GM19463 (cell line): ENCODE data around the gene CTF1.

ENCODE experiments used
- ATAC-seq: cut with Tn5 transposase; IDR thresholded peaks from one replicate; pipeline ENCODE4 v1.9.1; 2021; ENCODE audit warnings: mild to moderate bottlenecking, moderate library complexity; ENCODE audit not compliant: unreplicated experiment

Gene CTF1

GRCh38 chr16:30904114-30904780 lies 7.8 kb downstream of the CTF1 start:
- ATAC-seq = no peak

- ATAC-seq = no peak
These were observed 10.7 kb downstream of the CTF1 start for GRCh38 chr16:30907064-30907463.

- ATAC-seq = no peak
These were observed 14.1 kb downstream of the CTF1 start for GRCh38 chr16:30910427-30911029.

- ATAC-seq = no peak
These were observed 16.5 kb downstream of the CTF1 start for GRCh38 chr16:30912794-30913412.

GRCh38 chr16:30914830-30915229 lies 18.4 kb downstream of the CTF1 start:
- ATAC-seq = no peak

GRCh38 chr16:30918614-30919013 lies 22.2 kb downstream of the CTF1 start:
- no peak for ATAC-seq

GRCh38 chr16:30920891-30921290 lies 24.5 kb downstream of the CTF1 start:
- ATAC-seq = no peak

GRCh38 chr16:30921459-30921747 lies 25.0 kb downstream of the CTF1 start:
- ATAC-seq = no peak

- ATAC-seq = no peak
These were observed 25.5 kb downstream of the CTF1 start for GRCh38 chr16:30921748-30922419.

GRCh38 chr16:30922420-30922959 lies 26.1 kb downstream of the CTF1 start:
- ATAC-seq = peak; percentile 68

GRCh38 chr16:30922960-30923535 lies 26.6 kb downstream of the CTF1 start:
- peak; percentile 62 for ATAC-seq

GRCh38 chr16:30923554-30924075 lies 27.2 kb downstream of the CTF1 start, which contains the start of gene FBXL19:
Gene FBXL19, plus strand, starts transcription at chr16:30923572. Its CDS starts 2,183 bp downstream, at chr16:30925755.
- no peak for ATAC-seq

GRCh38 chr16:30924076-30924912 lies 27.9 kb downstream of the CTF1 start:
- ATAC-seq = no peak

GRCh38 chr16:30924913-30925631 lies 28.7 kb downstream of the CTF1 start:
- no peak for ATAC-seq

- no peak for ATAC-seq
These were observed 29.2 kb downstream of the CTF1 start for GRCh38 chr16:30925632-30925987.

GRCh38 chr16:30925995-30926811 lies 29.8 kb downstream of the CTF1 start:
- no peak for ATAC-seq

GRCh38 chr16:30926937-30927788 lies 30.7 kb downstream of the CTF1 start:
- ATAC-seq = no peak
